ENCODE measurements around the gene SIK2.

- TF ChIP-seq CTCF (IDR thresholded peaks at IDR 0.05 in 2 of 3, conservative IDR thresholded peaks at IDR 0.05 in 1 of 3; ENCODE audit: borderline replicate concordance in 1 of 3, insufficient read depth in 1 of 3, low read depth in 2 of 3, low read length in 2 of 3) (no peak), EGR1 (IDR thresholded peaks at IDR 0.05; ENCODE audit: low read depth) (no peak), MAX (IDR thresholded peaks at IDR 0.05) (no peak), EZH2 (IDR thresholded peaks at IDR 0.05) (no peak), POLR2A (IDR thresholded peaks at IDR 0.05; ENCODE audit: borderline replicate concordance, extremely low read depth, insufficient read depth, insufficient read length) (no peak), EZH2phosphoT487 (IDR thresholded peaks at IDR 0.05; ENCODE audit: borderline replicate concordance) (no peak), SP1 (IDR thresholded peaks at IDR 0.05; ENCODE audit: low read depth) (no peak), YY1 (IDR thresholded peaks at IDR 0.05; ENCODE audit: extremely low read depth, insufficient replicate concordance, low read depth, low read length) (no peak), RAD21 (IDR thresholded peaks at IDR 0.05; ENCODE audit: low read depth) (no peak), POLR2AphosphoS5 (IDR thresholded peaks at IDR 0.05; ENCODE audit: low read depth, low read length) (no peak)
These were observed 97.9 kb downstream of the SIK2 start for GRCh38 chr11:111700162-111700561.

All from HCT116 (cell line).